OCI-LY1 (cell line): ENCODE results near the gene MBNL2.

ENCODE experiments used
- H2AFZ ChIP-seq: fragments of 200-600 bp; sonication (generic), shearing (Covaris generic); 2 replicates; pipeline ENCODE4 v1.6.0; 2014; ENCODE audit warnings: antibody characterized with exemption, mild to moderate bottlenecking, low read length
- H3F3A ChIP-seq: fragments of 200-600 bp; sonication (generic), shearing (Covaris generic); 2 replicates; pipeline ENCODE4 v1.6.0; 2014; ENCODE audit warnings: mild to moderate bottlenecking, antibody characterized with exemption, low read length, moderate library complexity; ENCODE audit not compliant: insufficient read depth
- H3K27ac ChIP-seq: fragments of 200-600 bp; sonication (generic); 2 replicates; pipeline ENCODE4 v1.5.1; 2014; ENCODE audit warnings: low read length, mixed run types, mild to moderate bottlenecking, low read depth; ENCODE audit not compliant: poor library complexity, severe bottlenecking
- H3K27me3 ChIP-seq: fragments of 200-600 bp; sonication (generic); 2 replicates; pipeline ENCODE4 v1.6.0; 2014; ENCODE audit warnings: antibody characterized with exemption, mild to moderate bottlenecking, low read length, moderate library complexity; ENCODE audit not compliant: insufficient read depth
- H3K36me3 ChIP-seq: fragments of 200-600 bp; sonication (generic); 2 replicates; pipeline ENCODE4 v1.6.1; 2014; ENCODE audit warnings: mild to moderate bottlenecking, antibody characterized with exemption, low read length, moderate library complexity, mixed read lengths; ENCODE audit not compliant: insufficient read depth
- H3K4me1 ChIP-seq: fragments of 200-600 bp; sonication (generic); 2 replicates; pipeline ENCODE4 v1.5.1; 2014; ENCODE audit warnings: mild to moderate bottlenecking, low read length, moderate library complexity; ENCODE audit not compliant: insufficient read depth, severe bottlenecking
- H3K4me2 ChIP-seq: fragments of 200-600 bp; sonication (generic), shearing (Covaris generic); 2 replicates; pipeline ENCODE4 v1.6.1; 2014; ENCODE audit warnings: low read length
- H3K4me3 ChIP-seq: fragments of 200-600 bp; sonication (generic); 2 replicates; pipeline ENCODE4 v1.5.1; 2014; ENCODE audit warnings: low read length, low read depth, mild to moderate bottlenecking, mixed read lengths; ENCODE audit not compliant: poor library complexity, severe bottlenecking
- H3K79me2 ChIP-seq: fragments of 200-600 bp; shearing (Covaris generic); 2 replicates; pipeline ENCODE4 v1.6.1; 2016; ENCODE audit warnings: mixed run types, low read length, mixed read lengths; ENCODE audit not compliant: insufficient read depth
- H3K9ac ChIP-seq: fragments of 200-600 bp; sonication (generic), shearing (Covaris generic); 2 replicates; pipeline ENCODE4 v1.6.1; 2014; ENCODE audit warnings: mild to moderate bottlenecking, low read length, mixed read lengths
- H3K9me2 ChIP-seq: fragments of 200-600 bp; sonication (generic), shearing (Covaris generic); 2 replicates; pipeline ENCODE4 v1.6.1; 2014; ENCODE audit warnings: low read depth, mild to moderate bottlenecking, low read length, mixed read lengths
- H3K9me3 ChIP-seq: fragments of 200-600 bp; shearing (Covaris generic); 2 replicates; pipeline ENCODE4 v1.6.1; 2014; ENCODE audit warnings: low read length, mixed read lengths
- H4K20me1 ChIP-seq: fragments of 200-600 bp; sonication (generic), shearing (Covaris generic); 2 replicates; pipeline ENCODE4 v1.6.0; 2016; ENCODE audit warnings: mild to moderate bottlenecking, low read length; ENCODE audit not compliant: insufficient read depth
- EZH2 ChIP-seq: fragments of 200-600 bp; sonication (generic), shearing (Covaris generic); IDR thresholded peaks from 2 replicates; pipeline ENCODE4 v1.8.0; 2017; ENCODE audit warnings: borderline replicate concordance, mixed run types, mild to moderate bottlenecking, antibody characterized with exemption, low read length, moderate library complexity, mixed read lengths
- TF ChIP-seq, protein P1 (sequence below): fragments of 200-600 bp; sonication (generic), shearing (Covaris generic); IDR thresholded peaks from 2 replicates; pipeline ENCODE4 v1.5.1; 2017; ENCODE audit warnings: mild to moderate bottlenecking, antibody characterized with exemption, low read length, moderate library complexity, mixed read lengths

MBNL2 gene, protein sequence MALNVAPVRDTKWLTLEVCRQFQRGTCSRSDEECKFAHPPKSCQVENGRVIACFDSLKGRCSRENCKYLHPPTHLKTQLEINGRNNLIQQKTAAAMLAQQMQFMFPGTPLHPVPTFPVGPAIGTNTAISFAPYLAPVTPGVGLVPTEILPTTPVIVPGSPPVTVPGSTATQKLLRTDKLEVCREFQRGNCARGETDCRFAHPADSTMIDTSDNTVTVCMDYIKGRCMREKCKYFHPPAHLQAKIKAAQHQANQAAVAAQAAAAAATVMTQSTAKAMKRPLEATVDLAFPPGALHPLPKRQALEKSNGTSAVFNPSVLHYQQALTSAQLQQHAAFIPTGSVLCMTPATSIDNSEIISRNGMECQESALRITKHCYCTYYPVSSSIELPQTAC

DNA sequence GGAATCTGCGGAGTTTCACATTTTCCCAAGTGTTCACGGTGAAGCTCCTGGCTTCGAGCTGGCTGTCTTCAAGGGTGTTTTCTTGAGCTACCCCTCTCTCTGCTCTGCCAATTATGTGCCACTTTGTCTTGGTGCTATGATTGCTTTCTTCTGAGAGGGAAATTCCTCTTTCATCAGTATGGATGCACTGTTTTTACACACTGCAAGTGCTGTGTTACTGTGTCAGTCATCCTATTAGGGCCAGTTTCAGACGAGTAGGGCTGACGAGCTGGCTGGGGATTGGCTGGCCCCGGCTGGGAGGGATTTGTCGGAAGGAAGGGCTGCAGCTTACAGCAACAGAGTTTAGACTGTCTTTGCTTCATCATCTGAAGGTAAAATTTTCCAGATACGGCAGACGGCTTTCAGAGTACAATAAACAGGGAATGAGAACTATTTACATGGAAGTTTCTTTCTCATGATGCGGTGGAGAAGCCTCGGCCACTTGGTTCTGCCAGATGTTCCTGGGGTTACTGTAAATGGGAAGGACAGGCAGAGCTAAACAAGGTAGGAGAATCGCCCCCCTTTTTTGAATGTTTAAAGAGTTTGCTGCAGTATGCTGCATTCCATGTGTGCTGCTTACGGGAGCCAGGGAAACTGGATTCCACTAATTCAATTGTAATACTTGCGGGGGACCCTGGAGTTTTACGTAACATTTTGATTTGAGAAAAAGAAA is at the start of gene MBNL2:
Gene MBNL2, plus strand, starts transcription at position 345 of the 712 bp plus-strand sequence. CDS start 53,903 bp downstream, outside the sequence.
- Histone ChIP-seq H3K27me3 (no peaks in the 10 kb centered on the region), H4K20me1 (no peaks in the 10 kb centered on the region), H3K9me2 (no peaks in the 10 kb centered on the region), H3K4me2 (peak within 1 kb of the TSS; percentile 81), H3K36me3 (no peaks in the 10 kb centered on the region), H3K79me2 (peaks cover 46% of the 10 kb centered on the region), H2AFZ (peak within 1 kb of the TSS; percentile 26), H3K4me3 (peak within 1 kb of the TSS; percentile 70), H3F3A (no peaks in the 10 kb centered on the region), H3K9me3 (no peaks in the 10 kb centered on the region), H3K9ac (peak within 1 kb of the TSS; percentile 68), H3K27ac (peak within 1 kb of the TSS; percentile 82), H3K4me1 (peaks cover 44% of the 10 kb centered on the region)
- no peak for TF ChIP-seq EZH2
- TF ChIP-seq, protein P1, sequence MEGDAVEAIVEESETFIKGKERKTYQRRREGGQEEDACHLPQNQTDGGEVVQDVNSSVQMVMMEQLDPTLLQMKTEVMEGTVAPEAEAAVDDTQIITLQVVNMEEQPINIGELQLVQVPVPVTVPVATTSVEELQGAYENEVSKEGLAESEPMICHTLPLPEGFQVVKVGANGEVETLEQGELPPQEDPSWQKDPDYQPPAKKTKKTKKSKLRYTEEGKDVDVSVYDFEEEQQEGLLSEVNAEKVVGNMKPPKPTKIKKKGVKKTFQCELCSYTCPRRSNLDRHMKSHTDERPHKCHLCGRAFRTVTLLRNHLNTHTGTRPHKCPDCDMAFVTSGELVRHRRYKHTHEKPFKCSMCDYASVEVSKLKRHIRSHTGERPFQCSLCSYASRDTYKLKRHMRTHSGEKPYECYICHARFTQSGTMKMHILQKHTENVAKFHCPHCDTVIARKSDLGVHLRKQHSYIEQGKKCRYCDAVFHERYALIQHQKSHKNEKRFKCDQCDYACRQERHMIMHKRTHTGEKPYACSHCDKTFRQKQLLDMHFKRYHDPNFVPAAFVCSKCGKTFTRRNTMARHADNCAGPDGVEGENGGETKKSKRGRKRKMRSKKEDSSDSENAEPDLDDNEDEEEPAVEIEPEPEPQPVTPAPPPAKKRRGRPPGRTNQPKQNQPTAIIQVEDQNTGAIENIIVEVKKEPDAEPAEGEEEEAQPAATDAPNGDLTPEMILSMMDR = no peak

DNA sequence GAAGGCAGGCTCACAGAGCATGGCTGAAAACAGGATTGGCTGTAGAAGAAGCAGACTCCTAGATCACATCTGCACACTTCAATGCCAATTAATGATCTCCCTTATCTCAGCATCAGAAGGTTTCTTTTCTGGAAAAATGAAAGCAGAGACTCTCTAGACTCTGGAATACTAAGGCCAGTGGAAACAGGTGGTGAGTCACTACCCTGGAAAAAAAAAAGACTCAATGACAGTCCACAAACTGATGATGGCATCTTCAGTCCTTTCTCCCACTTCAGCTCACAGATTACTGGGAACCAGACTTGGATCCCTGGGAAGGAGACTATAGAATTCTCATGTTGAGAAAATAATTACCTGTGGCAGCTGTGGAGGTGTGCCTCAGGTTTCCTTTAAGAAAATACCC is 47.5 kb upstream of the MBNL2 start:
- H3F3A ChIP-seq = no peaks in the 10 kb centered on the region
- H3K36me3 ChIP-seq = no peaks in the 10 kb centered on the region
- H3K9ac ChIP-seq = no peak overlapping the region
- no peak overlapping the region for H3K4me3 ChIP-seq
- H3K27me3 ChIP-seq = no peaks in the 10 kb centered on the region
- no peak overlapping the region for H2AFZ ChIP-seq
- TF ChIP-seq EZH2 = no peak
- TF ChIP-seq, protein P1 = no peak
- H3K4me2 ChIP-seq = no peak overlapping the region
- H3K79me2 ChIP-seq = no peaks in the 10 kb centered on the region
- H3K9me3 ChIP-seq = no peaks in the 10 kb centered on the region
- H3K27ac ChIP-seq = no peak overlapping the region
- no peaks in the 10 kb centered on the region for H3K9me2 ChIP-seq
- H3K4me1 ChIP-seq = no peaks in the 10 kb centered on the region
- H4K20me1 ChIP-seq = no peaks in the 10 kb centered on the region

DNA sequence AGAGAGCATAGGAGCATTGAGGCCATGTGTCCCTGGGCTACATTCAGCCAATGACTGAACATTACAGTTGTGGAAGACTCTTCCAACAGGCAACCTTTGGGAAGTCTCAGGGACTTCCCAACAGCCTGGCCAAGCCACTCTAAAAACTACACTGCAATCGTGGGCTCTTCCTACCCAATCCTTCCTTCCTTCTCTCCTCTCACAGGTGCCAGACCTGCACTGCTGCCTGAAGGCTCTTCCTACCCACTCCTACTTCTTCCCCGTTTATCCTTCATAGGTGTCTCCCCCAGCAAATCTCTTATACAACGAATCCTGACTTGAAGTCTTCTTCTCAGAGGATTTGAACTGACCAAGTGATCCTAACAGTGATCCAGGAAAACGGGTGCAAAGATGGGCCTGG is 47.1 kb upstream of the MBNL2 start:
- H3F3A ChIP-seq = no peaks in the 10 kb centered on the region
- no peak overlapping the region for H3K9ac ChIP-seq
- no peaks in the 10 kb centered on the region for H3K27me3 ChIP-seq
- H4K20me1 ChIP-seq = no peaks in the 10 kb centered on the region
- H3K9me3 ChIP-seq = no peaks in the 10 kb centered on the region
- no peaks in the 10 kb centered on the region for H3K79me2 ChIP-seq
- H3K4me2 ChIP-seq = no peak overlapping the region
- H3K4me1 ChIP-seq = no peaks in the 10 kb centered on the region
- no peak overlapping the region for H2AFZ ChIP-seq
- no peak for TF ChIP-seq EZH2
- TF ChIP-seq, protein P1 = no peak
- H3K9me2 ChIP-seq = no peaks in the 10 kb centered on the region
- H3K36me3 ChIP-seq = no peaks in the 10 kb centered on the region
- no peak overlapping the region for H3K27ac ChIP-seq
- no peak overlapping the region for H3K4me3 ChIP-seq
